ENCODE measurements around the gene SIN3B.

Gene SIN3B

DNA sequence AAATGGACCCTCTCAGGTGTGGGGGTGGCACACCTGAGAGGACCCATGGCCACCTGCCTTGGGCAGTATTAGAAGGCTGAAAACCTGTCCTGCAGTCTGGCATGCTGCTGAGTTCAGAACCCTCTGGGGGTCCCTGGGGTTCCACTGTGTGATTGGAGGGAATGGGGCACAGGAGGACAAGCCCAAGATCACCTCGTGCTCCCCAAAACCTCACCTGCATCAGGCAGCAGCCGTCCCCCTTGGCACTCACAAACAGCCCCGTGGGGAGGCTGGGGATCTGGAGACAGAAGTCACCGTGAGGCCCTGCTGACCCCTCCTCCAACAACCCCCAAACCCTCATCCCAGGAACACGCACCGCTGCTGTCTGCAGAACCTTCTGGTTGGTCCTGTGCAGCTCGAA lies 74.1 kb downstream of the SIN3B start:
- DNase-seq (ENCODE audit: extremely low read depth in 1 of 2, low read depth in 1 of 2), result no peak

DNA sequence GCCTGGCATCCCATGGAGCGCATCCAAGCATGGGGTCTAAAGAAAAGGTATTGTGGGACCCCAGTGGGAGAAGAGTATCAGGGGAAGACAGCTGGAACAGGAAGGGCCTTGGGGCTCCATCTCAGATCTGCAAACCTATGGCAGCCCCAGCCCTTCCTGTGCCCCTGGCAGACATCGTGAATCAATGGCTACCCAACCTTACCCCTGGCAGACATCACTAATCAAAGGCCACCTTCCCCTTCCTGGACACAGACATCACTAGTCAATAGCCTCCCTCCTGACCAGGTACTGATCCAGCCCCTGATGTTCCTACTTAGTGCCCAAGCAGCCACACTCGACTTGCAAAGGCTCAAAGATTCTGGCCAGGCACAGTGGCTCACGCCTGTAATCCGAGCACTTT lies 75.4 kb downstream of the SIN3B start:
- no peak for DNase-seq (ENCODE audit: extremely low read depth in 1 of 2, low read depth in 1 of 2)

DNA sequence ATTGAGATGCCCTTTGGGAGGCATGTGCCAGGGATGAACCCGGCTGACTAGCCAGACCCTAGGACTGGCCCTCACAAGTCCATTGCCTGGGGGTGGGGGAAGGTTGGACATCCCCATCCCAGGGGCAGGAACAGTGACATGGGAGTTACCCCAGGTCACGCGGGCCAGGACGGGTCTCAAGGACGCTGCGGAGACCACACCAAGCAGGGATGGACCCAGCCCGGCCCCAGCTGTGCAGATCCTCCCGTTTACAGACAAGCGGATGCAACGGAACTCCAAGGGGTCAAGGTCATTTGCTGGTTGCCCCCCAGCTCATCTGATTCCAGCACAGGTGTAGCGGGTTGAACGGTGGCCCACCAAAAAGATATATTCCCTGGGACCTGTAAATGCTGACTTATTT lies 79.6 kb downstream of the SIN3B start:
- no peak for DNase-seq (ENCODE audit: extremely low read depth in 1 of 2, low read depth in 1 of 2)

DNA sequence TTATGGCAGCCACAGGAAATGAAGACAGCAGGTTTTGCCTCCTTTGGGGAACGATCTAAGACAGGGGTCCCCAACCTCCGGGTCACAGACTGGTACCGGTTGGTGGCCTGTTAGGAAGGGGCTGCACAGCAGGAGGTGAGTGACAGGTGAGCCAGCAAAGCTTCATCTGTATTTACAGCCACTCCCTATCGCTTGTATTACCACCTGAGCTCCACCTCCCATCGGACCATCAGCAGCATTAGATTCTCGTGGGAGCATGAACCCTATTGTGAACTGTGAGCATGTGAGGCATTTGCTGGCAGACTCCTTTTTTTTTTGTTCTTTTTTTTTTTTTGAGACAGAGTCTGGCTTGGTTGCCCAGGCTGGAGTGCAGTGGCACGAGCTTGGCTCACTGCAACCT lies 81.8 kb downstream of the SIN3B start:
- DNase-seq (ENCODE audit: extremely low read depth in 1 of 2, low read depth in 1 of 2), result no peak

DNA sequence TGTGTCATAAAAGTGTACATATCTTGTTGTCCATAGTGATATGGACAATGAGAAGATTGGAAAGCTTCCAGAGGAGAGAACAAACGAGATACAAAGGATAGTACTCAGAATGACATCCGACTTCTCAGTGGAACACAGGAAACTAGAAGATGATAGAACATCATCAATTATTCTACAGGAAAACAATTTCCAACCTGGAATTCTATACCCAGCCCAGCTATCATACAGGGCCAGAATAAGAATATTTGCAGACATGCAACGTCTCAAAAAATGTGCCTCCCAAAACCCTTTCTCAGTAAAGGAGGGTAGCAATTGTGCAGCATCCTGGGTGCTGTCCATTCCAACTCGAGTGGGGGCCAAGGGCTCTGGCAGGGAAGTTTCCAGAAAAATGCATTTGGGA lies 83.6 kb downstream of the SIN3B start:
- no peak for DNase-seq (ENCODE audit: extremely low read depth in 1 of 2, low read depth in 1 of 2)

DNA sequence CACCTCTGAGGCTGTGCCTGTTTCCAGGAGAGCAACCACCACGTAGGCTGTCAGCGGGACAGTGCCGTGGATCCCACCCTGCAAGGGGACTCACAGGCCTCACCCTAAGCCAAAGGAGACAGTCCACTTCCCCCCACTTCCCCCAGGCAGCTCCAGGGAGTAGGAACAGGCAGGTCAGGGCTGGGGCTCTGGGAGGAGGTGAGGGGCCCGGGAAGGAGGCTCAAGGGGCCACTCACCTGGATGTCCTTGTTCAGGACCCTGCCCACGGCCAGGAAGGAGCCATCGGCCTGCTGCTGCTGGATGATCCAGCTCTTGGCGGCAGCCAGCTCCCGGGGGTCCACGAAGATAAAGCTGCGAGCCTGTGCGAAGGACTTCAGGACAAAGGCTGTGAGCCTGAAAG lies 85.2 kb downstream of the SIN3B start:
- no peak for DNase-seq (ENCODE audit: extremely low read depth in 1 of 2, low read depth in 1 of 2)

DNA sequence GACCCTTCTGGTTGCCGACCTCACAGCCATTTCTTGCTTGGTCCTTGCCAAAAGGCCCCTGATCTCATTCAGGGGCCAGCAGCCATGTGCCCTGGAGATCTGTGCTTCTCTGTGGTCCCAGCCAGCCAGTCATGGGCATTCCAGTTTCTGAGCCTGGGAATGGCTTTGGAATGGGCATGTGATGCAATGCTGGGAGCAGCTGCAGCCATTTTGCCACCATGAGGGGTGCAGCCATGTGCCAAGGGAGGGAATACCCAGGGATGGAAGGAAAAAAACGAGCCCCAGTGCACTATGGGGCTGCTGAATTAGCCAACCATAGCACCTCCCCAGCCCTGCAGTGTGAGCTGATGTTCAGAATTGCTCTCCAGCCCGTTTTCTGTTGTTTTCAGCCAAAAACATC lies 85.9 kb downstream of the SIN3B start:
- no peak for DNase-seq (ENCODE audit: extremely low read depth in 1 of 2, low read depth in 1 of 2)

DNA sequence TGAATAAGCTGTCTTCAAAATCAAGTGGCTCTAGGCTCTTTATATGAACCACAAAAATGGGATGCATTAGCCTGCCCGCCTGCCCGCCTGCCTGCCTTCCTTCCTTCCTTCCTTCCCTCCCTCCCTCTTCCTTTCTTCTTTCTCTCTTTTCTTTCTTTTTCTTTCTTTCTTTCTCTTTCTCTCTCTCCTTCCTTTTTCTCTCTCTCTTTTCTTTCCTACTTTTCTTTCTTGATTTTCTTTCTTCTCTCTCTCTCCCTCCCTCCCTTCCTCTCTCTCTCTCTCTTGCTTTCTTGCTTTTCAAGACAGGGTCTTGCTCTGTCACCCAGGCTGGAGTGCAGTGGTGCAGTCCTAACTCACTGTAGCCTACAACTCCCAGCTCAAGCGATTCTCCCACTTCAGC lies 86.5 kb downstream of the SIN3B start:
- DNase-seq (ENCODE audit: extremely low read depth in 1 of 2, low read depth in 1 of 2), result no peak

DNA sequence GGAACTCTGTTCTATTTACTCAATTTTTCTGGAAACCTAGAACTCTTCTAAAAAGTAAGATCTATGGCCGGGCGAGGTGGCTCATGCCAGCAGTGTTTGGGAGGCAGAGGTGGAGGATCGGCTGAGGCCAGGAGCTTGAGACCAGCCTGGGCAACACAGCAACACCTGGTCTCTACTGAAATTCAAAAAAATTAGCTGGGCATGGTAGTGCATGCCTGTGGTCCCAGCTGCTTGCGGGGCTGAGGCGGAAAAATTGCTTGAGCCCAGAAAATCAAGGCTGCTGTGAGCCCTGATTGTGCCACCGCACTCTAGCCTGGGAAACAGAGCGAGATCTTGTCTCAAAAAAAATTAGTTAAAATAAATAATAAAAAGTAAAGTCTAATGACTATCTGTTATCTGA lies 88.2 kb downstream of the SIN3B start:
- DNase-seq (ENCODE audit: extremely low read depth in 1 of 2, low read depth in 1 of 2), result no peak

DNA sequence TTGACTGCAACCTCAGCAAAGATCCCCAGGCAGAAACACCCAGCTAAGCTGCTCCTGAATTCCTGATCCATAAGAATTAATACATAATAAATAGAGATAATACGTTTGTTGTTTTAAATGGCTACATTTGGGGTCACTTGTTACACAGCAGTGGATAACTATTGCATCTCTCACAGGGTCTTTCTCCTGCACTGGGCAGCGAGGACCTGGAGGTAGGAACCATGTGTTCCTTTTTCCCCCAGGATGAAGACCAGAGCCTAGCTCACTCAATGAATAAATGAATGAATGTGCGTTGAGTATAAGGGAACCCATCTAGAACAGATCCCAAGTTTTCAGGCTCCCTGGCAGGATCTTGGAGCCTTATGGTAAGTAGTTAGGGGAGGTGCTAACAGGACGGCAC lies 90.3 kb downstream of the SIN3B start:
- no peak for DNase-seq (ENCODE audit: extremely low read depth in 1 of 2, low read depth in 1 of 2)

DNA sequence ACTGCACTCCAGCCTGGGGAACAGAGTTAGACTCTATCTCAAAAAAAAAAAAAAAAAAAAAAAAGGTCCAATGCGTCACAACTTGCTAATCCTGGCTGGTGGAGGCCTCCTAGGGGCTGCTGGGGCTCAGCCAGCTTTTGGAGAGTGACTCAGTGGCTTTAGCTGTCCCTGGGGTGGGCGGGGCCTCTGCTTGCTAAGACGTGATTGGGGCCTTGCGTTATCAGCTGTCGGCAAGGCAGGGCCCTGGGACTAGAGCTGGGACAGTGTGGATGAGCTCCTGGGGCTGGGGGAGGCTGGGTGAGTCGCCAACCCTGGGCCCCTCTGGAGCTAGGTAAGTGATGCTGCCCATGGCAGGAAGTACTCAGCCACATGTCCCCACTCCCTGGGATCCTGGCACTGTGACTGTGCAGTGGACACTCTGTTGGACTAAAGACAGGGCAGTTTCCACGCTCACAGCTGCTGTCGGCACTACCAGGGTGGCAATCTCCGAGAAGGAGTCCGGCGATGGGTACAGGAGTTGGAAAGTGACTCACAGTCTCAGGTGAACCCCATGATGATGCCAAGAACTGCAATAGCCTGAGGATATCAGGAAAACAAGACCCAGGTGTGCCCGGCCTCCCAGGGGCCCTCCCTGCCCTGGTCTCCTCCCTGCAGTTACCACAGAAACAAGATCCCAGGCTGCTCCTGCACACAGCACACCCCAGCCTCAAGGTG lies 91.8 kb downstream of the SIN3B start:
- DNase-seq (ENCODE audit: extremely low read depth in 1 of 2, low read depth in 1 of 2), result no peak

DNA sequence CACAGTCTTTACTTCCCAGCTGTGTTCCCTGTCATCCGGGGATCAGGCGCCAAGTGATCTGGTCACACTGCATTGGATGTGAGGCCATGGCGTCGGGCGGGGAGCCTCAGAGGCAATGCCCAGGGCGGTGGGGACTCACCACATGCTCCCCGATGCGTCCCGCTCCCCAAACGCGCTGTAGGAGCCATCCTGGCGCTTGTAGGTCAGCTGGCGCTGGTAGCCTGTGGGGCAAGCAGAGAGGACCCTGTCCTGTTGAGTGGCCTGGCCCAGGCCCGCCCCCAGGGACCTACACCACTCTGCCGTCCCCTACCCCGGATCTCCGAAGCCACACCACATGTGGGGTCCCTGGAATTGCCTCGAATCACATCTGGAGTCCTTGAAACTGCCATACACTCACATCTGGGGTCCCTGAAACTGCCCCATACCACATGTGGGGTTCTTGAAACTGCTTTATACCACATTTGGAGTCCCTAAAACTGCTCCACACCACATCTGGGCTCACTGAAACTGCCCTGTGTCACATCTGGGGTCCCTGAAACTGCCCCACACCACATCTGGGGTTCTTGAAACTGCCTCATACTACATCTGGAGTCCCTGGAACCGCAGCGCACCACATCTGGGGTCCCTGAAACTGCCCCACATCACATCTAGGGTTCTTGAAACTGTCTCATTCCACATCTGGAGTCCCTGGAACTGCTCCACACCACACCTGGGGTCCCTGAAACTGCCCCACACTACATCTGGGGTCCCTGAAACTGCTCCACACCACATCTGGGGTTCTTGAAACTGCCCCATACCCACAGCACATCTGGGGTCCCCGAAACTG lies 92.8 kb downstream of the SIN3B start:
- DNase-seq (ENCODE audit: extremely low read depth in 1 of 2, low read depth in 1 of 2), result no peak

DNA sequence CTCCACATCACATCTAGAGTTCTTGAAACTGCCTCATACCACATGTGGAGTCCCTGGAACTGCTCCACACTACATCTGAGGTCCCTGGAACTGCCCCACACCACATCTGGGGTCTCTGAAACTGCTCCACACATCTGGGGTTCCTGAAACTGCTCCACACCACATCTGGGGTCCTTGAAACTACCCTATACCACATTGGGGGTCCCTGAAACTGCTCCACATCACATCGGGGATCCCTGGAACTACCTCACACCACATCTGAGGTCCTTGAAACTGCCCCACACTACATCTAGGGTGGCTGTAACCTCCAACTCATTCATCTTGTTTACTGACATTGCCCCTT lies 93.4 kb downstream of the SIN3B start:
- no peak for DNase-seq (ENCODE audit: extremely low read depth in 1 of 2, low read depth in 1 of 2)

DNA sequence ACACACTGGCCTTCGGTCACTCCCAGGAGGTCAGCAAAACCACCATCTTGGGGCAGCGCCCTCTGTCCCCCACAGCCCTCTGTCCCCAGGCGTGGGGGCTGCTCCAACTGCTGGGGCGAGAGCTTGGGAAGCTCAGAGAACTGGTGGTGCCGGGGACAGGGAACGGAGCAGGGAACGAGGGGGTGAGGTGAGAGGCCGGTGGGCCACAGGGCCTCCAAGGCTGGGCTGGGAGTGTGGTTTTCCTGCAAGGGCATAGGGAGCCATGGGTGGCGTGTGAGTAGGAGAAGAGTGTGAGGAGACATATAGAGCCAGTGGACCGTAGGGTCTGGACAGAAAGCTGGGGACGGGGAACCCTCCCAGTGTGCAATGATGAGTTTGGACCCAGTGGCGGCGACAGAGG lies 93.8 kb downstream of the SIN3B start:
- DNase-seq (ENCODE audit: extremely low read depth in 1 of 2, low read depth in 1 of 2), result no peak

DNA sequence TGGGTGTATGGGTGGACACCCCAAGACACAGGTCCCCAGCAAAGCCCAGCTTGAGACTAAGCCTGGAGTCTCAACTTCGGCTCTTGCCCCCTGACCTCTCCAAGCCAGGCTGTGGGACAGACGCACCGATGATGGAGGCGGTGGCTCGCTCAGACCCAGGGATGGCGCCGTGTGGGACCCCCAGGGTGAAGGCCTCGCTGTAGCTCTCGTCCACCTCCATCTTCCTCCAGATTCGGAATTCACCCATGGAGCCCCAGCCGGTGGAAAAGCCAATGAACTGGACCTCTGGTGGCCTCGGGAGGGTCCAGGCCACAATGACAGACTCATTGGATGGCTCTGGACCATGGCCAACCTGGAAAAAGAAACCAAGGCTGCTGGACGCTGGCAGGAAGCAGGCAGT lies 98.7 kb downstream of the SIN3B start:
- DNase-seq (ENCODE audit: extremely low read depth in 1 of 2, low read depth in 1 of 2), result no peak

DNA sequence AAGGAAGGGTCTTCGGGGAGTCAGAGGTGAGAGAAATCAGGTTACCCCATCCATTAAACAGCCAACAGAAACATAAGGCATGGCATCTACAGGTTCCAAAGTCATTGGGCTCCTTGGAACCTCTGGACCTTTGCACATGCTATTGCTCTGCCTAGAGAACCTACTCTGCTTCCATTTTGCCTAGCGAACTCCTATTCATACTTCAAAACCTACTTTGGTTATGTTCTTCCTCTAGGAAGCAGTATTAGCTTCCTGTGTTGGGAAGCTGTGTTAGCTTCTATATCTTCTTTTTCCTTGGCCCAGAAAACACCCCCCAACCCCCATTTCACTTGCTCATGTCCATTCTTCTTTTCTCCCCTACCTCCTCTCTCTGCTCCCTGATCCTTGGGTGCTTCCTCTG lies 99.2 kb downstream of the SIN3B start:
- DNase-seq (ENCODE audit: extremely low read depth in 1 of 2, low read depth in 1 of 2), result no peak

DNA sequence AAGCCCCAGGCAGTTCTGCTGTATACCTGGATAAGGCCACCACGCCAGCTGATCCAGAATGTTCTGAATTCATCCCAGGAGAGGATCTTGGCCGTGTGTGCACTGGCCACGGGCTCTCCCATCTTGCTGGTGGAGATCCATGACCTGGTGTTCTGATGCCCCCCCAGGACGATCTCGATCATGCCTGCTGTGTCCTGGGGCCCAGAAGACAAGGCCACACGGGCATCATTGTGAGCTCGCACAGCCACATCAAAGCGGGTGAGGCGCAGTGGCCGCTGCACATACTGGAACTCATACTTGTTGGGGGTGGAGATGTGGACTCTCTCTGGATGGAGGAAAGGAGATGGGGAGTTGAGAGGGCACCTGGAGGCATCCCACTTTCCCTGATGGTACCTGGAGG lies 99.7 kb downstream of the SIN3B start:
- DNase-seq (ENCODE audit: extremely low read depth in 1 of 2, low read depth in 1 of 2), result no peak
